ENCODE results near the gene PSG11.
"Not testable (repeated sequence)": the region's sequence is repeated elsewhere in the genome, so short reads cannot be mapped to it uniquely, and the experiment has no call there.

Gene PSG11

DNA sequence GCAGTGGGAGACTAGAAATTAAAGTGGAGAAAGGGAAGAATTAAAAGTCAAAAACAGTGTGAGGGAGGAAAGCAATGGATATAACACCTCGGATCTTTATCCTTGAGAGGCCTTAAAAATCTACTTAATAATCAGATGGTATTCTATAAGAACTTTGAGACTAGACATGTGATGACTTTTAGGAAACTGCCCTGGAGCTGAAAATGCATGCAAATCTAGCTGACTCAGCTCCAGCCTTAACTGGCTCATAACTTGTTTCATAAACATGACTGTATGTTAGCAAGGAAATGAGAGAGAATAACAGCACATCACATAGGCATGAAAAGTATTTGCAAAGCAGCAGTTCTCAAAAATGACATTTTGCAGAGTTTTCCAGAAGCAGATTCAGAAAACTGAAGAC is 38.1 kb downstream of the PSG11 start:
- not testable (repeated sequence) for DNase-seq

DNA sequence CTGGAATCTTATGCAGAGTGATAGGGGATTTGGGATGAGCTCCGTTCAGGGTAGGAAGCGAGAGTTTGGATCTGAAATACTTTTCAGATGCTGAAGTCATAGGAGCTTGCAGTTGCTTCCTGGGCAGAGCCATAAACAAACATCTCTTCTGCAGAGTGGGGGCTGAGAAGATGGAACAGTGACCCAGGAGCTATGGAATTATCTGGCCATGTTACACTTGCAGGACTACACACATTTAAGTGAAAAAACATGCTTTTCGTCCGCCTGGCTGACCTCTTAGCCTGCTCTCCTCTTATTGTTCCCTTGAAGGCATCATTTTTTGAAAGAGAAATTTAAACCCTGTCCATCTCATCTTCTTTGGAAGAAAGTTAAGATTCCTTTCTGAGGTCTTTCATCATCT is 40.7 kb downstream of the PSG11 start:
- no peak for DNase-seq

DNA sequence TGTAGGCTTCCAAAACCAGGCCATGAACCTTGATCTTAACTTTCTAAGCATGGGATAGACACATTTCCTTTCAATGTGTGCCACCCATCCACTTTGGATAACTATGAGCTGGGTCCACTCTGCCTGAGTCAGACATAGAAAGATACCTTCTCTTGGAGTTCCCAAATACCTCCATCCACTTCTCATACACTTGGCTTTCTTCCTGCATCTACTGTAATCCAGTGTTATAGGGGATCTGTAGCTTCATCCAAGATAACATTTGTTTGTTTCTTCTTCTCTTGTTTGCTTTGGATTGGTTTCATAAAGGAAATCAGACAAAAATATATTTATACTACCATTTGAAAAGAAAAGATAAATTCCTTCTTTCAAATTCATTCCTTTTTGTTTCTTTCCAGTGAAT is 44.2 kb downstream of the PSG11 start:
- not testable (repeated sequence) for DNase-seq

DNA sequence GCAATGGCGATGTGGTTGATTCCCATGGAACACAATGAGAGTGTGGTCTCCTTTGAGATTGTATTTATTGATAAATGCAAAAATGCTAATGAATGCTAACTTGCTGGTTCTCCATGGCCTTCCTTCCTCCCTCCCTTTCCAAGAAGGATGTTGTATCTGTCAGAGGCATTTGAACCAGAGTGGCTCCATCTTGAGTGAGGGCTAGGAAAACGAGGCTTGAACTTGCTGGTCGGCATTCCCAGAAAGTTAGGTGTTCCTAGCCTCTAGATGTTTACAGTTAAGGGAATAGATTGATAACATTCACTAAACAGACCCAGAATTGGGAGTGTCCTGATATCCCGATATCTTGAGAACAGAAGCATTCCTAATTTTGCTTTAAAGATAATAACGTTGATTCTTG is 54.8 kb downstream of the PSG11 start:
- not testable (repeated sequence) for DNase-seq

DNA sequence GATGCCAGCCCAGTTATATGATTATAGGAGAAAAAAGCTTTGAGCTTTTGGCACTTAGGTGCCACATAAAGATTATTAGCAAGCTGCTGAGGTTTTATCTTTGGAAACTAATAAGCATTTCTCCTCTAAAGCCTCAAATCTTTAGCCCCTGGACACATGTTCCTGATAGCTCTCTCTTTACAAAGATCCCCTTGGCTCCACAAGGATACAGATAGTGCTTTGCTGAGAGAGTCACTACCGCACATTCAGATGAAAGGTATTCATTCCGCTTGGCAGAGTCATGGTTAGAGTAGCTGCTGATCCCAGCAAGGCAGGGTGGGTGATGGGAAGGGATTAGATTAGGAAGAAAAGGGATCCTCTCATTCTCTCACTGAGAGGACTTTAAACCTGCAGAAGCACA is 61.1 kb downstream of the PSG11 start:
- DNase-seq, result no peak

DNA sequence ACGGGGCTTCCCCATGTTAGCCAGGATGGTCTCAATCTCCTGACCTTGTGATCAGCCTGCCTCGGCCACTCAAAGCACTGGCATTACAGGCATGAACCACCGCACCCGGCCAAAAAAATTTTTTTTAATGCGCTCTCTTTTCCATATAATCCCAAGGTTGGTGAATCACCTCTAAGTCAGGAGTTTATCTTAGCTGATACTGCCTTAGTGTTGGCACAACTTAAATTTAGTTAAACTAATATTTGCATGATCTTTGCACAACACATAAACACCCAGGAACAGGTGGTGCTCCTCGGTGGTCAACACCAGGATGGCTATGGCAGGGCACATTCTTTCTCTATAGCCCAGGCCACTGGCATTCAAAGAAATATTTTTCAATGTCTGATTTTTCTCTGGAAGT is 65.2 kb downstream of the PSG11 start:
- no peak for DNase-seq

Measured in DMS79 (cell line).